Transverse colon (tissue), 4 donors: Measurements from ENCODE around the gene HUNK. TPM values are rescaled to one million over a fixed set of nuclear protein-coding genes. Genes with fewer than 3 reads are reported as not detected.

Source experiments
- DNase-seq: peaks from one replicate; pipeline ENCODE4 v3.0.0-alpha.2; 2019
- H3K27ac ChIP-seq, 4 donors: fragments of 200-600 bp; sonication (generic); 2 replicates each; pipeline ENCODE4 v1.5.1; 2016 to 2018; ENCODE audit warnings: inconsistent platforms in 4 of 4
- H3K27me3 ChIP-seq: fragments of 200-600 bp; sonication (generic); 2 replicates; pipeline ENCODE4 v1.5.1; 2017; ENCODE audit warnings: inconsistent platforms
- H3K36me3 ChIP-seq, 4 donors: fragments of 200-600 bp; sonication (generic); 2 replicates each; pipeline ENCODE4 v1.5.1; 2017 to 2019; ENCODE audit warnings: inconsistent platforms in 4 of 4
- H3K4me1 ChIP-seq, 4 donors: fragments of 200-600 bp; sonication (generic); 2 replicates each; pipeline ENCODE4 v1.5.1; 2017 to 2020; ENCODE audit warnings: inconsistent platforms in 4 of 4
- H3K4me3 ChIP-seq, 4 donors: fragments of 200-600 bp; sonication (generic); 1 replicate in 1 of 4; 2 replicates in 3 of 4; pipeline versions ENCODE4 v1.5.1 to v1.6.1; 2017 to 2019; ENCODE audit warnings: inconsistent platforms in 4 of 4
- H3K9me3 ChIP-seq, 2 donors: fragments of 200-600 bp; sonication (generic); 2 replicates each; pipeline ENCODE4 v1.5.1; 2017 to 2019; ENCODE audit warnings: inconsistent platforms in 2 of 2
- CTCF ChIP-seq, 5 experiments: fragments of 200-600 bp in 3 of 5; fragments of 450-650 bp in 2 of 5; sonication (generic) in 3 of 5; IDR thresholded peaks; 1 replicate in 2 of 5; 2 replicates in 3 of 5; pipeline ENCODE4 v1.5.1; 2016 to 2017; ENCODE audit warnings: antibody characterized with exemption in 5 of 5, inconsistent platforms in 3 of 5, mild to moderate bottlenecking in 2 of 5, moderate library complexity in 1 of 5
- EP300 ChIP-seq: sonication (generic); formaldehyde crosslinking; IDR thresholded peaks from one replicate; pipeline ENCODE4 v1.6.1; 2017; ENCODE audit warnings: antibody characterized with exemption, low read depth
- POLR2A ChIP-seq: fragments of 450-650 bp; IDR thresholded peaks from one replicate; pipeline ENCODE4 v1.6.1; 2016; ENCODE audit warnings: antibody characterized with exemption, mild to moderate bottlenecking, moderate library complexity
- POLR2AphosphoS5 ChIP-seq, 3 donors: sonication (generic); formaldehyde crosslinking; IDR thresholded peaks; one replicate each; pipeline ENCODE4 v1.6.1; 2016; ENCODE audit warnings: antibody characterized with exemption in 3 of 3
- WGBS, 2 donors: methylation state at CpG; one replicate each; pipeline ENCODE4 v1.1.5; 2018; ENCODE audit warnings: low coverage in 1 of 2; 5-methylcytosine and 5-hydroxymethylcytosine counted together
- in situ Hi-C, 4 donors: fragments of 200-750 bp; cut with MboI; loops; one replicate each; pipeline versions ENCODE4 v1.15.0 to v1.15.1; 2017; ENCODE audit warnings: low sequenced_read_pairs in 3 of 4, low pct_ligation_motif_present in 1 of 4, low pct_unique_long_range_greater_than_20kb in 1 of 4
- intact Hi-C: fragments of 100-400 bp; cut with DNase I; formaldehyde crosslinking; loops from one replicate; pipeline ENCODE4 v1.15.1; 2023; ENCODE audit warnings: low total_unique reads
- total RNA-seq, 4 donors: library from RNA; depleted of rRNA; stranded (reverse); fragments of >200 nt; gene quantifications; one replicate each; pipeline ENCODE4 v1.1.0, GENCODE V29; 2016

Gene HUNK
- total RNA-seq, 4 donors from 2014 or later = 1.8 to 6.7 (median 3.9) TPM

- peak overlapping the region in 2 of 4 donors; percentile 26 to 39 for H3K27ac ChIP-seq
- H3K4me3 ChIP-seq = no peak overlapping the region
- TF ChIP-seq EP300 (no peak), CTCF (IDR thresholded peaks at IDR 0.05) (no peak), POLR2AphosphoS5 (IDR thresholded peaks at IDR 0.05) (no peak), POLR2A (no peak)
- peak; percentile 18 for DNase-seq
- intact Hi-C loops (no loop called here), in situ Hi-C loops (no loop called here)
- H3K9me3 ChIP-seq = no peaks in the 10 kb centered on the region
- peaks cover 0 to 12% (median under 1%) of the 10 kb centered on the region in 4 donors for H3K4me1 ChIP-seq
- no peaks in the 10 kb centered on the region for H3K27me3 ChIP-seq
- WGBS, 2 donors = 50 to 56% methylated on average over 2 to 6 of the region's 6 CpGs
- no peaks in the 10 kb centered on the region for H3K36me3 ChIP-seq
These were observed 68.9 kb downstream of the HUNK start for GRCh38 chr21:31941694-31942093.

- no peaks in the 10 kb centered on the region for H3K27me3 ChIP-seq
- peaks cover 0 to 12% (median 0%) of the 10 kb centered on the region in 4 donors for H3K4me1 ChIP-seq
- H3K9me3 ChIP-seq = no peaks in the 10 kb centered on the region
- intact Hi-C loops = no loop called here
- 50% methylated on average over 1 of the region's 1 CpG; no CpG with 5 or more reads in 1 of the 2 donors for WGBS, 2 donors
- in situ Hi-C loops = no loop called here
- no peak overlapping the region for H3K4me3 ChIP-seq
- DNase-seq = no peak
- no peaks in the 10 kb centered on the region for H3K36me3 ChIP-seq
- no peak for TF ChIP-seq POLR2A
- no peak for TF ChIP-seq EP300
- TF ChIP-seq CTCF (IDR thresholded peaks at IDR 0.05) = no peak
- no peak for TF ChIP-seq POLR2AphosphoS5 (IDR thresholded peaks at IDR 0.05)
- no peak overlapping the region for H3K27ac ChIP-seq
These were observed 70.7 kb downstream of the HUNK start for GRCh38 chr21:31943561-31943960.

GRCh38 chr21:31945141-31945540 is 72.3 kb downstream of the HUNK start:
- Histone ChIP-seq H3K9me3 (no peaks in the 10 kb centered on the region), H3K27me3 (no peaks in the 10 kb centered on the region), H3K36me3 (no peaks in the 10 kb centered on the region), H3K4me3 (no peak overlapping the region), H3K4me1 (peaks cover 0 to 12% (median 0%) of the 10 kb centered on the region in 4 donors), H3K27ac (peak overlapping the region in 2 of 4 donors; percentile 35 to 41)
- intact Hi-C loops = no loop called here
- 37 to 53% methylated on average over 5 of the region's 5 CpGs for WGBS, 2 donors
- no peak for TF ChIP-seq CTCF (IDR thresholded peaks at IDR 0.05)
- no peak for TF ChIP-seq POLR2AphosphoS5 (IDR thresholded peaks at IDR 0.05)
- no peak for TF ChIP-seq POLR2A
- no peak for TF ChIP-seq EP300
- in situ Hi-C loops = no loop called here
- no peak for DNase-seq

- peak overlapping the region; percentile 28 to 42 (median 38) for H3K27ac ChIP-seq
- in situ Hi-C loops = no loop called here
- TF ChIP-seq EP300 (no peak), POLR2A (no peak), CTCF (IDR thresholded peaks at IDR 0.05) (no peak), POLR2AphosphoS5 (IDR thresholded peaks at IDR 0.05) (peak in 1 of 3 donors; percentile 31)
- no peaks in the 10 kb centered on the region for H3K36me3 ChIP-seq
- H3K4me1 ChIP-seq = peaks cover 0 to 12% (median 0%) of the 10 kb centered on the region in 4 donors
- intact Hi-C loops = no loop called here
- WGBS, 2 donors = 44 to 68% methylated on average over 4 of the region's 4 CpGs
- no peaks in the 10 kb centered on the region for H3K9me3 ChIP-seq
- no peaks in the 10 kb centered on the region for H3K27me3 ChIP-seq
- DNase-seq = no peak
- H3K4me3 ChIP-seq = no peak overlapping the region
These were observed 72.7 kb downstream of the HUNK start for GRCh38 chr21:31945546-31945945.
